ENCODE data around the gene CMC4.

CMC4 gene

GRCh38 chrX:155070975-155071693 is at the start of gene CMC4, which contains the start of the genes BRCC3 and MTCP1:
CMC4 (minus strand) TSS chrX:155071136; CDS start chrX:155064023, 7,113 bp downstream.
BRCC3 (plus strand) TSS chrX:155071508; CDS start chrX:155071528, 20 bp downstream.
MTCP1 (minus strand) TSS chrX:155071136; CDS start chrX:155066010, 5,126 bp downstream.
- in situ Hi-C loops (cut with MboI; ENCODE audit: low sequenced_read_pairs), result no loop called here

DNA sequence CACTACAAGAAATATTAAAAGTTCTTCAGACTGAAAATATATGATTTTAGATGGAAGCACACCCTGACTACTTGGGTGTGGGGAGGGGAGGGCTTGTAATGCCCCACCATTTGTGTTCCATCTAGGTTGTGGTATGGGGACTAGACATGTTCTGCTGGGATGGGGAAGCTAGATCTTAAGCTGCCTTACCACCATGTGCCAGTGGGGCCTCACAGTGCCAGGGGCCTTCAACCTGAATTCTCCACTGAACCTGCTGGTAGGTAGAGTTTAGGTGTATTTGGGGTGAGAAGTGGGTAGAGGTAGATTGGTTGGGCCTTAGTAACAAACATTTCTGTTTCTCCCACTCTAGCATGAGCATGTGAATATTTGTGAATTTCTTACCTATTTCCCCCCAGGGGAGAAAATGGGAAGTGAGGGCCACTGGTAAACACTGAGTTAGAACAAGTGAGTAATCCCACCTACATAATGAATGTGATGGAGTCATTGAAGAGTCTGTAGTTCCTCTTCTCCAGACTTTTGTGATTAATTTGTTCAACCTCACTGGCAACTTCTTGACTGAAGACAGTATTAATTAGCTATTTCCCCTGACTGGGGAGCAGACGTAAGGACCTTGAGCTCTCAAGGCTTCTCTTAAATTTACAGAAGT is 44.4 kb upstream of the CMC4 start:
- in situ Hi-C loops (cut with MboI; ENCODE audit: low sequenced_read_pairs), result no loop called here

DNA sequence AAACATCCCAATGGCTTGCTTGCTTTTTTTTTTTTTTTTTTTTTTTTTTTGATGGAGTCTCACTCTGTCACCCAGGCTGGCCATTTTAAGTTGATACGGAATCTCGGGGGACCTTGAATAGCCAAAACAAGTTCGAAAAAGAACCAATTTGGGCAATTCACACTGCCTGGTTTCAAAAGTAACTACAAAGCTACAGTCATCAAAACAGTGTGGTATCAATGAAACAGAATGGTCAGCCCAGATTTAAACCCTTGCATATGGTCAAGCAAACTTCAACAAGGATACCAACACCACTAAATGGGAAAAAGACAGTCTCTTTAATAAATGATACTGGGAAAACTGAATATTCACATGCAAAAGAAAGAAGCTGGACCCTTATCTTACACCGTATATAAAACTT is 42.2 kb upstream of the CMC4 start:
- in situ Hi-C loops (cut with MboI; ENCODE audit: low sequenced_read_pairs), result no loop called here

- in situ Hi-C loops (cut with MboI; ENCODE audit: low sequenced_read_pairs), result no loop called here
Measured at GRCh38 chrX:155112171-155112570, 41.2 kb upstream of the CMC4 start.

DNA sequence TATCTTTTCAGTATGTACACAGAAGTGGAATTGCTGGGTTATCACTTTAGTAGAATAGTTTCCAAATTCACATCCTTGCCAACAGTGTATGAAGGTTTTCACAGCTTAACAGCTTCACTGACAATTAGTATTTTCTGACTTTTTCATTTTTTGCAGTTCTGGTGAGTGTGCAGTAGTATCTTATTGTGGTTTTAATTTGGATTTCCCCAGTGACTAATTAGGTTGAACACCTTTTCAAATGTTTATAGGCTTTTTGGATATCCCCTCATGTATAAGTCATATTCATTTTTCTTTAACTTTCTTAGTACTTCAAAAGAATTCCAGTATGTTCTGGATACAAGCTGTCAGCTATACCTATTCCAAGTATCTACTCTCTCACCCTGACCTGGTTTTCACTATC is 37.5 kb upstream of the CMC4 start:
- in situ Hi-C loops (cut with MboI; ENCODE audit: low sequenced_read_pairs), result no loop called here

- in situ Hi-C loops (cut with MboI; ENCODE audit: low sequenced_read_pairs), result no loop called here
Measured at GRCh38 chrX:155105919-155106318, 35.0 kb upstream of the CMC4 start.

DNA sequence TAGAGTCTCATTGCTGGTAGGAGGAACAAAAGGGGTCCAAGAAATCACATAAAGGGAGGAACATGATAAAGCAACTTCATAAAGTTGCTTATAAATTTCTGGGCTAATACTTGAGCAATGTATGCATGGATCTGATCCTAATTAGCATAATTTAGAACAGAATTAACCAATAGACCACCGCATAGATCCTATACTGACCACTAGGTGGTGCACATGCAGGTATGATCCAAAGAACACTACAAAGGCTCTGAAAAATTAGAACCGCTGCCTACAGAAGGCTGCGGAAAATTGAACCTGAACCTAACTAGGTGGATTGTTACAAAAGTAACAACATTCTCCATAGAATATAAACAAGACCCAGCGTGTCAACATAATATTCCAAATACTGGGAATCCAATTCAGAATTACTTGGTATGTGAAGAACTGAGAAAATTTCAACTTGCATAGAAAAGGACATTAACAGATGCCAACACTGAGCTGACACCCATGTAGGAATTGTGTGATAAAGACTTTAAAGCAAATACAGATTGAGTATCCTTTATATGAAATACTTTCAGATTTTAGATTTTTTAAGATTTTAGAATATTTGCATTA is 23.6 kb upstream of the CMC4 start:
- in situ Hi-C loops (cut with MboI; ENCODE audit: low sequenced_read_pairs), result no loop called here

GRCh38 chrX:155086961-155087735 is 16.2 kb upstream of the CMC4 start:
- in situ Hi-C loops (cut with MboI; ENCODE audit: low sequenced_read_pairs), result no loop called here

DNA sequence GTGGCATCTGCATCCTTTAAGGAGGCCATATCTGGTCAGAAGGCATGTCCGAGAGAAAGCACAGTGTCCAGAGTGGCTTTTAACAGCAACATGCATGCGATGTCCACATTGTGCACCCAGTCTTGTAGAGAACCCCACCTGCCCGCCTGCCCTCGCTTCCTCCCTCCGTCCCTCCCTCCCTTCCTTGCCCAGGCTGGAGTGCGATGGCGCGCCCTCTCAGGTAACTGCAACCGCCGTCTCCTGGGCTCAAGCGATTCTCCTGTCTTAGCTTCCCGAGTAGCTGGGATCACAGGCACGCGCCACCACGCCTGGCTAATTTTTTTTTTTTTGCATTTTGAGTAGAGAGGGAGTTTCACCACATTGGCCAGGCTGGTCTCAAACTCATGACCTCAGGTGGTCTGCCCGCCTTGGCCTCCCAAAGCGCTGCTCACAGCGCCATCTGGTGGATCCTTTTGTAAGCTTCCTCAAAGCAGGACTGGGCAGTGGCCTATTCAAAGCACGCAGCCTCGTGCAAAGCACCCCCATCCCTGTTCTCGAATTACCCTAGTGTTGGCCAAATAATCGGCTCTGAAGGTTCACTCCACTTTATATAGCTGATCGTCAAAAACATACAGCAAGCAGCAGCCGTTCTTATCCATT is 15.4 kb upstream of the CMC4 start:
- in situ Hi-C loops (cut with MboI; ENCODE audit: low sequenced_read_pairs), result no loop called here

DNA sequence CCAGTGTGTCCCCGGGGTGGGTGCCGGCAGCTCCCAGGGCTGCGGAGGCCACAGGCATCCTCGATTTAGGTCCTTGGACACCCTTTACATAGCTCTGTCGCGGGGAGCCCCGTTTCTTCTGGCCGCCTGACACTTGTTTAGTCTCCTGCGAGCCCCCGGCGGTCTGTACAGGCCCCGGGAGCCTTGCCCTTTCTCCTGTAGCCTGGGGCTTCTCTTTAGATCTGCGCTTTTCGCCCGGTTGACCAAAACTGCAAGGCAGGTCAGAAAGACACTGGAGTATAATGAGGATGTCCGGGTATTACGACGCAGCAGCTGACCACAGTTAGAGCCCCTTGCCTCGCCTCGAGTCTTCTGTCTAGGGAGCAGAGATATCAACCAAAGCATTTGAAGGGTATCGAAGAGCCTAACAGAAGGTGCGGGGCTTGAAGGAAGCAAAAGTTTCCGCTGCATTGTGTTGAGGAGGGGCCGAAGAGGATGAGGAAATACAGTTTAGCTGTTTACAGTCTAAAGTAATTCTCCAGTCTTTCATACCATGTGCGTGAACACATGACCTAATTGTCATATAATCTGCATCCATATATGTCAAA is 851 bp upstream of the CMC4 start:
- in situ Hi-C loops (cut with MboI; ENCODE audit: low sequenced_read_pairs), result no loop called here

GRCh38 chrX:155070663-155070974 is 317 bp downstream of the CMC4 start:
- in situ Hi-C loops (cut with MboI; ENCODE audit: low sequenced_read_pairs), result no loop called here

- in situ Hi-C loops (cut with MboI; ENCODE audit: low sequenced_read_pairs), result no loop called here
Measured at GRCh38 chrX:155070038-155070437, 898 bp downstream of the CMC4 start.

GRCh38 chrX:155069414-155069813 is 1.5 kb downstream of the CMC4 start:
- in situ Hi-C loops (cut with MboI; ENCODE audit: low sequenced_read_pairs), result no loop called here

- in situ Hi-C loops (cut with MboI; ENCODE audit: low sequenced_read_pairs), result no loop called here
Measured at GRCh38 chrX:155068165-155068564, 2.8 kb downstream of the CMC4 start.

DNA sequence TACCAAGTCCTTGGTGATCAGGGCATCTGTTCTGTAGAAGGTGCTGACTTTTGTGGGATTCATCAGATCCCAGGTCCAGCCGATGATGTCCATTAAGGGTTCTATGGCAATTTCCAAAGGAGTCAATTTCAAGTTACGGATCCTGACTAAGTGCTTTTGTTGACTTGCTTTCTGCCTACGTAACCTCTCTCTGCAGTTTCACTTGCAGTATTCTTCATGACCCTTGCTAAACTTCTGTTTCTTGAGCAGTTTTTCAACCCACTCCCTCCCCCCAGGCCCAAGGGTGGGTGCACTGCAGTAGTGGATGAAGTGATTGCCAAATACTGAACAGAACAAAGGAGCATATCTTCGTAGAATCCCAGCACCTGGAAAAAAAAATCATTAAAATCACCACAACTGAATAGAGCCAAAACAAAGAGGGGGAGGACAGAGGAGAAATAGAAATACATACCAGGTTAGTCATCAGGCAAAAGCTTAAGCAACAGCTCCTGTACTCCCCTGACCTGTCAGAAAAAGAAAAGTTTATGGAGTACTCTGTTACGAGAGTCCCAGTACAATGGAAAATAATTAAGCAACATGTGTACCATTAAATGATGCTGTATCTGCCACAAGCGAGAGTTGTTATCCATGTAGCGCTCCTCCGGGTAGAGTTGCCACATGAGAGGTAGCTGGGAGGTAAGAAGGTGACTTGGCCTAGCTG is 5.8 kb downstream of the CMC4 start:
- in situ Hi-C loops (cut with MboI; ENCODE audit: low sequenced_read_pairs), result no loop called here

GRCh38 chrX:155061760-155062159 is 9.2 kb downstream of the CMC4 start:
- in situ Hi-C loops (cut with MboI; ENCODE audit: low sequenced_read_pairs), result no loop called here

- in situ Hi-C loops (cut with MboI; ENCODE audit: low sequenced_read_pairs), result no loop called here
Measured at GRCh38 chrX:155056877-155057792, 13.8 kb downstream of the CMC4 start.

- in situ Hi-C loops (cut with MboI; ENCODE audit: low sequenced_read_pairs), result no loop called here
Measured at GRCh38 chrX:155056471-155056870, 14.5 kb downstream of the CMC4 start.

DNA sequence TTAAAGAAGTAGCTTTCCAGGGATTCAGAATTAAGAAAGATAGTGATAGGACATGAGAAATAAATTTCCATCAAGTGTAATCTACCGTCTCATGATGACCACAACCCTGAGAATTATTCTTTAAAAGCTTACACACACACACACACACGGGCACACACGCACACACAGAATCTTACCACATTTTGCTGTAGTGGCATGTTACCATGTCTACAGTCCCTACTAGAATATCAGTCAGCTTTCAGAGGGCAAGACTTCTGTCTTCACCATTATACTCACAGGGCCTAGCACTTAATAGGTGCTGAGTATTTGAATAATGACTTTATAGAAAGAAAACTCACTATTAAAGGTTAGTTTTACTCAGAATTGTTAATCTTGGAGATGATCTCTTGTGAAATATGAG is 15.4 kb downstream of the CMC4 start:
- in situ Hi-C loops (cut with MboI; ENCODE audit: low sequenced_read_pairs), result no loop called here

All from hTERT RPE-1 (cell line).